Panc1 (cell line): ENCODE results near the gene KCNK5.

Experiments used
- CTCF ChIP-seq: fragments of 450-650 bp; IDR thresholded peaks from 2 replicates; pipeline ENCODE4 v1.5.1; 2017; ENCODE audit warnings: mild to moderate bottlenecking
- POLR2AphosphoS5 ChIP-seq: IDR thresholded peaks from 2 replicates; pipeline ENCODE4 v1.6.1; 2012; ENCODE audit warnings: mild to moderate bottlenecking, low read depth, low read length, moderate library complexity

- TF ChIP-seq CTCF (no peak), POLR2AphosphoS5 (no peak)
Observed at GRCh38 chr6:39188098-39188450, 41.2 kb downstream of the KCNK5 start.
